ENCODE data around the gene ENTPD2.

The ENTPD2 gene

DNA sequence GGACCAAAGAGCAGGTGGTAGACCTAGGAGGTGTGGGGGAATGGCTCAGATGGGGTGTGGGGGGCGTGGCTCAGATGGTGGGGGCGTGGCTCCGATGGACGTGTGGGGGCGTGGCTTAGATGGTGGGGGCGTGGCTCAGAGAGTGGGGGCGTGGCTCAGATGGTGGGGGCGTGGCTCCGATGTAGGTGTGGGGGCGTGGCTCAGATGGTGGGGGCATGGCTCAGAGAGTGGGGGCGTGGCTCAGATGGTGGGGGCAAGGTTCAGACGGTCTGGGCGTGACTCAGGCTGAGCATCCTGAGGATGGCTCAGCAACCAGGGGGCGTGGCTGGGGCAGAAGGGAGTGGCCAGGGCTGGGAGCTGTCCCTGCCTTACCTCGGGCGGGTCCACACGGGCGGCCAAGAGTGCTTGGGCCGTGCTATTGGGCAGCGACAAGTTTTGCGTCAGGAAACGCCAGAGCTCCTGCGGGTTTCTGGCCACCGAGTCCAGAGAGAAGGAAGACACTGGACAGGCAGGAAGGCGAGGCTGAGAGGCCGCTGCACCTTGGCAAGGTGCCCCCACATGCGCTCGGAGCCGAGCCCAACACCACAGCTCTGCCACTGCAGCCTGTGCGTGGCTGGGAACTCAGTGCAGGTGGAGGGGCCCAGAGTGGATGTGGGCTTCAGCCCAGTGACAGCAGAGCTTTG lies 31.7 kb downstream of the ENTPD2 start:
- Mint-ChIP-seq H3K4me1 (peaks cover 16% of the 10 kb centered on the region), H3K9me3 (no peaks in the 10 kb centered on the region), H3K36me3 (ENCODE audit: low read depth) (peaks cover under 1% of the 10 kb centered on the region), H3K27ac (no peak overlapping the region), H3K4me3 (no peak overlapping the region), H3K27me3 (ENCODE audit: low read depth, poor library complexity) (no peaks in the 10 kb centered on the region)
- peak; percentile 60 for DNase-seq
- TF ChIP-seq, protein P1, sequence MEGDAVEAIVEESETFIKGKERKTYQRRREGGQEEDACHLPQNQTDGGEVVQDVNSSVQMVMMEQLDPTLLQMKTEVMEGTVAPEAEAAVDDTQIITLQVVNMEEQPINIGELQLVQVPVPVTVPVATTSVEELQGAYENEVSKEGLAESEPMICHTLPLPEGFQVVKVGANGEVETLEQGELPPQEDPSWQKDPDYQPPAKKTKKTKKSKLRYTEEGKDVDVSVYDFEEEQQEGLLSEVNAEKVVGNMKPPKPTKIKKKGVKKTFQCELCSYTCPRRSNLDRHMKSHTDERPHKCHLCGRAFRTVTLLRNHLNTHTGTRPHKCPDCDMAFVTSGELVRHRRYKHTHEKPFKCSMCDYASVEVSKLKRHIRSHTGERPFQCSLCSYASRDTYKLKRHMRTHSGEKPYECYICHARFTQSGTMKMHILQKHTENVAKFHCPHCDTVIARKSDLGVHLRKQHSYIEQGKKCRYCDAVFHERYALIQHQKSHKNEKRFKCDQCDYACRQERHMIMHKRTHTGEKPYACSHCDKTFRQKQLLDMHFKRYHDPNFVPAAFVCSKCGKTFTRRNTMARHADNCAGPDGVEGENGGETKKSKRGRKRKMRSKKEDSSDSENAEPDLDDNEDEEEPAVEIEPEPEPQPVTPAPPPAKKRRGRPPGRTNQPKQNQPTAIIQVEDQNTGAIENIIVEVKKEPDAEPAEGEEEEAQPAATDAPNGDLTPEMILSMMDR (IDR thresholded peaks at IDR 0.05), result no peak

DNA sequence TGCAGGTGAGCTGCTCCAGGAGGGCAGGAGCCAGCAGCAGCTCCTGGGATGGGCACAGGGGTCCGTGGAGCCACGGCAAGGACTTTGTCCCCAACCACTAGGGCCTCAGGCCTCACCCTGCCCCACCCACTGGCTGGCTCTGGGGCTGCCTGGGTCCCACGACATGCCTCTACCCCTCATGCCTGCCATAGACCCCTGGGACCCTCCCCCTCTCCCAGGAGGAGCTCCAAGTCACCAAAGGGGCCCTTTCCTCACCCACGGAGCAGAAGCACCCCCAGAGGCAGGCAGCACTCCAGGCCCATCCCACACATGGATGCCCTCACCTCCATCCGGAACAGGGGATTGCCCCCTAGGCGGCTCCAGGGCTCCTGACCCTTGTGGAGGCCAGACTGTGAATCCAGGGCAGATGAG lies 32.3 kb downstream of the ENTPD2 start:
- H3K9me3 Mint-ChIP-seq, result no peaks in the 10 kb centered on the region

DNA sequence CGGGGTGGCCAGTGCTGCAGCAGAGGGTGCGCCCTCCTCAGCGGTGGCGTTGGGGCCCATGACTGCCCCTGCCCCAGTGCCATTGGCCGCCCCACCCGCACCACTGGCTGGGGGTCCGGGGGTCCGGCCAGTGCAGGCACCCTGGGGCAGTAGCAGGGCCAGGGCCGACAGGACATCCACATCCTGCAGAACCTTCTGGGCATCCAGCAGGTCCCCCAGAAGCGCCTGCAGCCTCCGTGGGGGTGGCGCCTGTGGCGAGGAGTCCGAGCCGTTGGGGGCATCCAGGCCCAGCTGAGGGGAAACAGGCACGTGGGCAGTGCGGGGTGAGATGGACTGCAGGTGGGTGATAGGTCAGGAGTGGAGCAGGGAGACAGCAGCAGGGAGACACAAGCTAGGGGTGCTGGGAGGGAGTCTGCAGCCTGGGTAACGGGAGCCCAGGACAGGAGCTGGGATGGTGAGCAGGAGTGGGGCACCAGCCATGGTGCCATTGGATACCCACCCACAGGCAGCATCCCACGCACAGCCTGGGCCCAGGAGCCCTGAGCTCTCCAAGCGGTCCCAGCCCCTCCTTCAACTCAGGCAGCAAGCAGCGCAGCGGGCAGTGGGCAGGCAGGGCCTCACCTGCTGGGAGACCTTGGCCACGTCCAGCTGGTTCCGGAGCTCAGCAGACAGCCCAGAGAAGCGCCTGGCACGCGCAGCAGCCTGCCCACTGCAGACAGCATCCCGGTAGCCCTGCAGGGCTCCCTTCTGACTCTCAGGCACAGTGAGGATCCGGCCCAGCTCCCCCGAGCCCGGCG lies 32.9 kb downstream of the ENTPD2 start:
- DNase-seq, result no peak
- Mint-ChIP-seq H3K36me3 (ENCODE audit: low read depth) (peaks cover 6% of the 10 kb centered on the region), H3K4me1 (peaks cover 15% of the 10 kb centered on the region), H3K27ac (no peak overlapping the region), H3K9me3 (no peaks in the 10 kb centered on the region), H3K4me3 (no peak overlapping the region), H3K27me3 (ENCODE audit: low read depth, poor library complexity) (no peaks in the 10 kb centered on the region)
- TF ChIP-seq, protein P1 (IDR thresholded peaks at IDR 0.05), result no peak

More for the DNA sequence above, 32.3 kb downstream of the ENTPD2 start:
- H3K27me3 Mint-ChIP-seq (ENCODE audit: low read depth, poor library complexity), result no peaks in the 10 kb centered on the region
- no peak overlapping the region for H3K27ac Mint-ChIP-seq
- no peak overlapping the region for H3K4me3 Mint-ChIP-seq
- DNase-seq, result no peak
- H3K4me1 Mint-ChIP-seq, result peaks cover 15% of the 10 kb centered on the region
- TF ChIP-seq, protein P1 (IDR thresholded peaks at IDR 0.05), result no peak
- peaks cover 6% of the 10 kb centered on the region for H3K36me3 Mint-ChIP-seq (ENCODE audit: low read depth)

DNA sequence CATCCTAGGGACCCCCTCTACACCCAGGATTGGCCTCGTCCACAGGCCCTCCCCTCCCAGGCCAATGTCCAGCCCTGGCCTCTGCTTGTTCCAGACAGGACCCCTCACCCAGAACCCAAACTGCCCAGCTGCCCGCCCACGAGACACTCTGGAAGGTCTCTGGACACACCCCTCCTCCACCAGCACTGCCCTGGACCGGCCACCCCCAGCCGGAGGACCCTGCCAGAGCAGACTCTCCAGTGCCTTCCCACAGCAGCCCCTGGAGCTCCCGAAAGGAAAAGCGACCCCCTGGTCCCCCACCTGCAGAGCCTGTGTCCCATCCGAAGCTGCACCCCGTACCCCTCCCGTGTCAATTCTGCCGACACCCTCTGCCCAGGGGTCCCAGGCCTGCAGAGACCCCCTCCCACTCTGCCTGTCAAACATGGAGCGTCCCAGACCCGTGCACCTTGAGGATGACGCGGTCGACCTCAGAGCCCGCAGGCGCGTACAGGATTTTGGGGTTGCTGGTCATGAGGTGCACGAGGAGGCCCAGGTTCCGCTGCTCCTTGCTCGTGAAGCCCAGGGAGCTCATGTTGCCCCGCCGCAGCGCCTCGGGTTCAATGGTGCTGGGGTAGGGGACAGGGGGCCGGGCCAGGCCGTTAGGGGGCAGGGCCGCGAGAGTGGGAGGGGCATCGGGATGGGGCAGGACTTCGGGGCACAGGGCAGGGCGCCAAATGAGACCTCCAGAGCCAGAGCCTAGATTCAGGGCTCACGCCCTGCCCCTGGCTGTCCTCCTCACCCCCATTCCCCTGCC lies 33.8 kb downstream of the ENTPD2 start:
- H3K4me1 Mint-ChIP-seq, result peaks cover 15% of the 10 kb centered on the region
- DNase-seq, result no peak
- no peak overlapping the region for H3K4me3 Mint-ChIP-seq
- TF ChIP-seq, protein P1 (IDR thresholded peaks at IDR 0.05), result no peak
- H3K36me3 Mint-ChIP-seq (ENCODE audit: low read depth), result peaks cover 6% of the 10 kb centered on the region
- no peaks in the 10 kb centered on the region for H3K9me3 Mint-ChIP-seq
- H3K27me3 Mint-ChIP-seq (ENCODE audit: low read depth, poor library complexity), result no peaks in the 10 kb centered on the region
- H3K27ac Mint-ChIP-seq, result peak overlapping the region; percentile 74

DNA sequence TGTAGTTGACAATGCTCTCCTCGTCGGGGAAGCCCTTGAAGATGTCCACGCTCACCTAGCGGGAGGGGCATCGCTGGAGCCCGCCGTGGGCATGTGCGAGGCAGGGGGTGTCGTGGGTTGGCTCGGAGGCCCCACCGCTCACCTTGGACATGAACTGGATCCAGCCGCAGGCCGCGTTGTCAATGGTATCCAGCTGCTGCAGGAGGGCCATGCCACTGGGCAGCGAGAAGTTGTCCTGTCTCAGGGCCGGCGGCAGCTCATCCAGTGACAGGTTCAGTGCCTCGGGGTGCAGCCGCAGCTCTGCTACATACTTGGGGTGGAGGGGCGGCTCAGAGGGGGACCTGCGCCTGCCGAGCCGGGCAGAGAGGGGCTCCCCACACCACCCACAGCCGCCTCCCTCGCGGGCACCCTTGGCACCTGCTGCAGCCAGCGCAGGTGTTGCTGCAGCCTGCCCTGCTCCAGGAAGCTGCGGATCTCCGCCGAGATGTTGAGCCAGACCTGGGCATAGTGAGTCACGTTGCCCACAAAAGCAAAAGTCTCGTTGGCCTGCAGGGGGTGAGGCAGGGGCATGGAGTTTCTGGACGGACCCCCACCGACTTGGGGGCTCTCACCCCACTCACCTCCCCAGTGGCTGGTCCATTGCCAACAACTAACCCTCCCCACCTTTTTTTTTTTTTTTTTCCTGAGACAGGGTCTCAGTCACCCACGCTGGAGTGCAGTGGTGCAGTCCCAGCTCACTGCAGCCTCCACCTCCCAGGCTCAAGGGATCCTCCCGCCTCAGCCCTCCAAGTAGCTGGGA lies 34.9 kb downstream of the ENTPD2 start:
- no peak for DNase-seq
- Mint-ChIP-seq H3K4me1 (peaks cover 15% of the 10 kb centered on the region), H3K36me3 (ENCODE audit: low read depth) (peaks cover 6% of the 10 kb centered on the region), H3K4me3 (no peak overlapping the region), H3K27me3 (ENCODE audit: low read depth, poor library complexity) (no peaks in the 10 kb centered on the region), H3K27ac (no peak overlapping the region), H3K9me3 (no peaks in the 10 kb centered on the region)
- TF ChIP-seq, protein P1 (IDR thresholded peaks at IDR 0.05), result no peak
